Cardiac muscle cell (in vitro differentiated cells and primary cell): ENCODE results near the gene SOX6. TPM values are rescaled to one million over a fixed set of nuclear protein-coding genes. Genes with fewer than 3 reads are reported as not detected.

Source experiments
- DNase-seq, 2 donors: peaks; one replicate each; pipeline versions ENCODE4 v3.0.0 to v3.0.0-alpha.2; 2010 to 2017; ENCODE audit warnings: low read depth in 1 of 2, low spot score in 1 of 2
- H3K27ac ChIP-seq: fragments of 200-600 bp; sonication (generic); 2 replicates; pipeline ENCODE4 v1.5.1; 2016
- H3K27me3 ChIP-seq: fragments of 200-600 bp; sonication (generic); 2 replicates; pipeline ENCODE4 v1.6.0; 2016; ENCODE audit warnings: control low read depth
- H3K36me3 ChIP-seq: fragments of 200-600 bp; sonication (generic); 2 replicates; pipeline ENCODE4 v1.5.1; 2016; ENCODE audit warnings: control low read depth
- H3K4me1 ChIP-seq: fragments of 200-600 bp; sonication (generic); 2 replicates; pipeline ENCODE4 v1.8.1; 2017; ENCODE audit warnings: low read depth, mild to moderate bottlenecking, mixed run types
- H3K4me3 ChIP-seq: fragments of 200-600 bp; sonication (generic); 2 replicates; pipeline ENCODE4 v1.5.1; 2016; ENCODE audit warnings: mild to moderate bottlenecking
- H3K9me3 ChIP-seq: fragments of 200-600 bp; sonication (generic); 2 replicates; pipeline ENCODE4 v1.5.1; 2017; ENCODE audit warnings: low read depth, mild to moderate bottlenecking, control low read depth
- CTCF ChIP-seq: IDR thresholded peaks from 2 replicates; pipeline ENCODE4 v1.5.1; 2012; ENCODE audit warnings: low read depth, mild to moderate bottlenecking, low read length
- polyA plus RNA-seq: library from polyadenylated mRNA; unstranded; fragments of >200 nt; fragmentation: Nextera tagmentation; extraction: Ambion mirVana; gene quantifications from 2 replicates; pipeline ENCODE4 v1.2.1, GENCODE V29; 2016
- total RNA-seq: library from RNA; depleted of rRNA; stranded (reverse); fragments of >200 nt; gene quantifications from 2 replicates; pipeline ENCODE4 v1.2.3, GENCODE V29; 2016

Gene SOX6
- total and polyA plus RNA-seq, 2 experiments from 2014 or later = 7.0 to 9.6 TPM

- DNase-seq = no peak
- no peak for TF ChIP-seq CTCF
- H3K4me1 ChIP-seq = peaks cover 22% of the 10 kb centered on the region
- H3K27ac ChIP-seq = no peak overlapping the region
- no peaks in the 10 kb centered on the region for H3K36me3 ChIP-seq
- H3K27me3 ChIP-seq = no peaks in the 10 kb centered on the region
- no peaks in the 10 kb centered on the region for H3K9me3 ChIP-seq
- no peak overlapping the region for H3K4me3 ChIP-seq
Observed at GRCh38 chr11:15965562-15966250, 390.6 kb downstream of the SOX6 start.

- Histone ChIP-seq H3K4me3 (no peak overlapping the region), H3K36me3 (no peaks in the 10 kb centered on the region), H3K27ac (no peak overlapping the region), H3K4me1 (peaks cover 8% of the 10 kb centered on the region), H3K9me3 (no peaks in the 10 kb centered on the region), H3K27me3 (no peaks in the 10 kb centered on the region)
- DNase-seq = no peak
- TF ChIP-seq CTCF = no peak
Observed at GRCh38 chr11:15963266-15963665, 393.1 kb downstream of the SOX6 start.

- TF ChIP-seq CTCF = no peak
- H3K9me3 ChIP-seq = no peaks in the 10 kb centered on the region
- H3K4me1 ChIP-seq = no peaks in the 10 kb centered on the region
- H3K27me3 ChIP-seq = no peaks in the 10 kb centered on the region
- no peak overlapping the region for H3K27ac ChIP-seq
- no peak for DNase-seq
- H3K4me3 ChIP-seq = no peak overlapping the region
- H3K36me3 ChIP-seq = no peaks in the 10 kb centered on the region
Observed at GRCh38 chr11:15958910-15959309, 397.4 kb downstream of the SOX6 start.

GRCh38 chr11:15957234-15957633 is 399.1 kb downstream of the SOX6 start:
- no peaks in the 10 kb centered on the region for H3K9me3 ChIP-seq
- no peaks in the 10 kb centered on the region for H3K4me1 ChIP-seq
- H3K27ac ChIP-seq = no peak overlapping the region
- no peaks in the 10 kb centered on the region for H3K27me3 ChIP-seq
- no peaks in the 10 kb centered on the region for H3K36me3 ChIP-seq
- no peak for DNase-seq
- TF ChIP-seq CTCF = no peak
- H3K4me3 ChIP-seq = no peak overlapping the region

- Histone ChIP-seq H3K9me3 (no peaks in the 10 kb centered on the region), H3K4me1 (no peaks in the 10 kb centered on the region), H3K27ac (no peak overlapping the region), H3K27me3 (no peaks in the 10 kb centered on the region), H3K4me3 (no peak overlapping the region), H3K36me3 (no peaks in the 10 kb centered on the region)
- no peak for DNase-seq
- TF ChIP-seq CTCF = no peak
Observed at GRCh38 chr11:15956302-15956701, 400.0 kb downstream of the SOX6 start.
